CD1c-positive myeloid dendritic cell (primary cell): Measurements from ENCODE around the gene CAMTA1.
A peak's percentile ranks its signal among the peaks of the same experiment; 100 is the strongest.
"Not testable (repeated sequence)": the region's sequence is repeated elsewhere in the genome, so short reads cannot be mapped to it uniquely, and the experiment has no call there.

Source experiments
- DNase-seq: peaks from one replicate; pipeline ENCODE4 v3.0.0-alpha.2; 2016; ENCODE audit errors: extremely low spot score

The CAMTA1 gene

GRCh38 chr1:6807782-6808181 lies 22.5 kb downstream of the CAMTA1 start:
- DNase-seq = no peak

GRCh38 chr1:6809461-6809860 lies 24.2 kb downstream of the CAMTA1 start:
- DNase-seq = no peak

GRCh38 chr1:6810146-6810734 lies 25.0 kb downstream of the CAMTA1 start:
- DNase-seq = not testable (repeated sequence)

- no peak for DNase-seq
These were observed 26.3 kb downstream of the CAMTA1 start for GRCh38 chr1:6811583-6811982.

GRCh38 chr1:6813165-6813564 lies 27.9 kb downstream of the CAMTA1 start:
- no peak for DNase-seq

- DNase-seq = peak; percentile 59
These were observed 30.5 kb downstream of the CAMTA1 start for GRCh38 chr1:6815726-6816125.

- no peak for DNase-seq
These were observed 34.2 kb downstream of the CAMTA1 start for GRCh38 chr1:6819246-6820040.

GRCh38 chr1:6820899-6821298 lies 35.6 kb downstream of the CAMTA1 start:
- DNase-seq = no peak

- no peak for DNase-seq
These were observed 37.5 kb downstream of the CAMTA1 start for GRCh38 chr1:6822530-6823359.

- no peak for DNase-seq
These were observed 38.5 kb downstream of the CAMTA1 start for GRCh38 chr1:6823793-6824192.

GRCh38 chr1:6824665-6825368 lies 39.6 kb downstream of the CAMTA1 start:
- no peak for DNase-seq

- no peak for DNase-seq
These were observed 40.6 kb downstream of the CAMTA1 start for GRCh38 chr1:6825828-6826227.

GRCh38 chr1:6827079-6827478 lies 41.8 kb downstream of the CAMTA1 start:
- DNase-seq = no peak

- no peak for DNase-seq
These were observed 42.4 kb downstream of the CAMTA1 start for GRCh38 chr1:6827630-6828165.

- DNase-seq = no peak
These were observed 46.1 kb downstream of the CAMTA1 start for GRCh38 chr1:6831366-6831765.

- DNase-seq = not testable (repeated sequence)
These were observed 46.8 kb downstream of the CAMTA1 start for GRCh38 chr1:6832006-6832405.

GRCh38 chr1:6832531-6833188 lies 47.4 kb downstream of the CAMTA1 start:
- DNase-seq = no peak

- DNase-seq = no peak
These were observed 48.5 kb downstream of the CAMTA1 start for GRCh38 chr1:6833804-6834203.

- DNase-seq = no peak
These were observed 49.1 kb downstream of the CAMTA1 start for GRCh38 chr1:6834366-6834765.

GRCh38 chr1:6835139-6835538 lies 49.9 kb downstream of the CAMTA1 start:
- no peak for DNase-seq

GRCh38 chr1:6842301-6842700 lies 57.0 kb downstream of the CAMTA1 start:
- DNase-seq = no peak
